Limb (tissue), 2 donors: ENCODE data around the gene IL13.
"Not testable (repeated sequence)": the region's sequence is repeated elsewhere in the genome, so short reads cannot be mapped to it uniquely, and the experiment has no call there.

Experiments
- DNase-seq, 2 donors: peaks; one replicate each; pipeline ENCODE4 v3.0.0-alpha.2; 2016; ENCODE audit errors: extremely low spot score in 2 of 2

The IL13 gene

DNA sequence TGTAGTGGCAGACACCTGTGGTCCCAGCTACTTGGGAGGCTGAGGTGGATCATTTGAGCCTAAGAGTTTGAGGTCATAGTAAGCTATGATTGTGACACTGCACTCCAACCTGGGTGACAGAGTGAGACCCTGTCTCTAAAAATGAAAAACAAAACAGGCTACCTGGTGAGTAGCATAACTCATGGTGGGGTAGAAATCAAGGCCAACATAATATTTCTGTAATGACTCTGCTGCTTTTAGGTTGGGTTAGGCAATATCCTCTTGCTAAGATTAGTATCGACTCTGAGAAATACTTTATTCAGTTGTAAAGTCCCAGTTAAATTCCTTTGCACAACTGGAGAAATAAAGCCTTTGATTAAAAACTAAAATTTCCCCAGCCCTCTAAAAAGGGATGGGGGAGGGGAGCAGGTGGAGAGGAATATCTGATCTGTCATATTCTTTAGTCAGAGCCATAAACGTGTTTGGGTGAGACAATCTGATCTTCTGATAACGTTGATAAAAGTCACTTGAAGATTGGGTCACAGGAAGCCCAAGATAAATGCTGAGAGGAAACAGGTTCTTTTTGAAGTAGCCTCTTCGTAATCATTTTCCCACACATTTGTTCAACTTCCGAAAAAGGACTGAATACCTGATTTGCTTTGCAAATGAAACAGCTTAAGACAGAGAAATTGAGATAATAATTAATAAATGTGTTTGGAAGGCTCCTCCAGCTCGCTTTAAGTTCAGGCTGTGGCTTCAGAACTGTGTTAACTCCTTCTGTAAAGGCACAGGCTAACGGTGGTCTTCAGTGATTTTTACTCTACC, 30.8 kb downstream of the IL13 start:
- no peak for DNase-seq

DNA sequence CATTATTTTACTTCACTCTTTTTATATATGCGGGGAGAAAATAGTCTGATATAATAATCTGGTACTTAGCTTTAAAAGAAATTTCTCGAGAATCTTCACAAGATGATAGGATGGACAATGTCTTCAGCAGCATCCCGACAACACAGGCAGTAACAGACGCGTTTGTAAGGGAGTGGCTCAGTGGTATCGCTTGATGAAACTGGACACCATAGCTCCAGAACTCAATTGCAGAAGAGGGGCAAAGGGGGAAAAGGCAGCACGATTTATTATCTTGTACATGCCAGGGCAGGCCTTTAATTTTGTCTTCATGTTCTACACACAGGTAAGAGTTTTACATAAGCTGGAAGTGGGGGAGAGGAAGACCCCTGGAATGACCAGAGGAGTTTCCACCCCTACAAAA, 31.5 kb downstream of the IL13 start:
- DNase-seq = no peak

DNA sequence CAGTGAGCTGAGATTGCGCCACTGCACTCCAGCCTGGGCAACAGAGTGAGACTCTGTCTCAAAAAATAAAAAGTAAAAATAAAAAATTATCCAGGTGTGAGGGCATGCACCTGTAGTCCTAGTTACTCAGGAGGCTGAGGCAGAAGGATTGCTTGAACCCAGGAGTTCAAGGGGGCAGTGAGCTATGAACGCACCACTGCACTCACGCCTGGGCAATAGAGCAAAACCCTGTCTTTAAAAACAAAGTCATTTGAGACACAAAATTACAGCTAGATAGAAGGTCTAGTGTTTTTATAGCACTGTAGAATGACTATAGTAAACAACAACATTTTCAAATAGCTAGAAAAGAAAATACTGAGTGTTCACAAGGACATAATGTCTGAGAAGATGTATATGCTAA, 32.2 kb downstream of the IL13 start:
- no peak for DNase-seq

DNA sequence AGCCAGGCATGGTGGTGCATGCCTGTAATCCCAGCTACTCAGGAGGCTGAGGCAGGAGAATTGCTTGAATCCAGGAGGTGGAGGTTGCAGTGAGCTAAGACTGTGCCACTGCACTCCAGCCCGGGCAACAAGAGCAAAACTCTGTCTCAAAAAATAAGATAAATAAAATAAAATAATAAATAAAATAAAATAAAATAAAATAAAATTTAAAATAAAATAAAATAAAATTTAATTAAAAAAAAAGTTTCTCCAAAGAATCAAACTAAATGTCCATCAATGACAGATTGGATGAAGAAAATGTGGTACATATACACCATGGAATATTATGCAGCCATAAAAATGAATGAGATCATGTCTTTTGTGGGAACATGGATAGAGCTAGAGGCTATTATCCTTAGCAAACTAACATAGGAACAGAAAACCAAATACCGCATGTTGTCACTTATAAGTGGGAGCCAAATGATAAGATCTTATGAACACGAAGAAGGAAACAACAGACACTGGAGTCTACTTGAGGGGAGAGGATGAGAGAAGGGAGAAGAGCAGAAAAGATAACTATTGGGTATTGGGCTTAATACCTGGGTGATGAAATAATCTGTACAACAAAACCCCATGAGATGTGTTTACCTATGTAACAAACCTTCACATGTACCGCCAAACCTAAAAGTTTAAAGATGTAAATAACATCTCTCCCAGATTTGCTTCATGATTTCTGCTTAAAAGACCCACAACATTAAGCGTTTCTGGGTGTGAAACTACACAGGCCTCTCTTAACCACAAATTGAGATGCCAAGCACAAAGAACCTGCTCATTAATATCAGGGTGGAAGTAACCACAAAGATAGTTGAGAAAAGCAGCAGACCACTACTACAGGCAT, 34.0 kb downstream of the IL13 start:
- DNase-seq = not testable (repeated sequence)

DNA sequence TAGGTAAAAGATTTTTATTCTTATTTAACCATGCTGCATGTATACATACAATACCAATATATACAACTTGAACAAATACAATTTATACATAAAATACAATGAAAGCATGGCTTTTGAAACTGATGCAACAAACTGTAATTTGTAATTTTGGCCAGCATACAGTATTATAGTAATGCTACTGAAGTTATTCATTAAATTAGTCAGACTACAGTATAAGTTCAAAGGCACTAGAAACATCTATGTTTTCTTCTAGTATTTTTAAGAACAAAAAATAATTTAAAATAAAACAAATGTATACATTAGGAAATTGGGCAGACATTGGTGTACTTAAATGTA, 34.6 kb downstream of the IL13 start:
- DNase-seq = no peak

DNA sequence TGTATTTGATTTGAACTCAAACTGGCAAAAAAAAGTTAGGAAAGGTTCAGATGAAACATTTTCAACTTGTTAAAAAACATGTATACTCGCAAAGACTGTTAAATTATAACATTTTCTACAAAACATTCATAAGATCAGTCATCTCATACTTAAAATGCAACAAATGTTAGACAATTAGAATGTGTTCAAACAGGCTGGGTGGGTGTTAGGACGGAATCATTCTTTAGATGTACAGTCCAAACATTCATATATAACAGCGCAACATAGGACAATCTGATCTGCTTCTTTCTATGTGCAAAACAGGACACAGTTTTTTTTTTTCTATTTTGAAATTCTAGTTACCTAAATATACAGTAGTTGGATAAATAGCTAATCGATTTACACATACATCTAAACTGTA, 38.0 kb downstream of the IL13 start:
- DNase-seq = no peak

DNA sequence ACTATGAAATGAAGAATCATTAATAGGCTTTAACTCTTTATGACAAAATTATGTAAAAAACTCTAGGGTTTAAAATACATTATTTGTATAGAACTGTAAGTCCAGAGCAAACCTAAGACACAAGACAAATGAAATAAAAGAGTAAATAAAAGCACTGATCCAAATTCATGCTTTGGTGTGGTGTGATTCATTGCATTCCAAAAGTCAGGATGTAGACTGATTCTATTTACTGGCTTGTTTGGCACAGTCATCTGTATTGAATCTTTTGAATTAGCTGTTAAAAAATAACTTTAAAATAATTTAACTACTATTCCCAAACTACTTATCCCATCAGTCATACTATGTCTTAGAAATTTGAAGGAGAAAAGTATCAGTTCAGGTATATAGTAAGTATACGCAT, 46.9 kb downstream of the IL13 start:
- DNase-seq = no peak

DNA sequence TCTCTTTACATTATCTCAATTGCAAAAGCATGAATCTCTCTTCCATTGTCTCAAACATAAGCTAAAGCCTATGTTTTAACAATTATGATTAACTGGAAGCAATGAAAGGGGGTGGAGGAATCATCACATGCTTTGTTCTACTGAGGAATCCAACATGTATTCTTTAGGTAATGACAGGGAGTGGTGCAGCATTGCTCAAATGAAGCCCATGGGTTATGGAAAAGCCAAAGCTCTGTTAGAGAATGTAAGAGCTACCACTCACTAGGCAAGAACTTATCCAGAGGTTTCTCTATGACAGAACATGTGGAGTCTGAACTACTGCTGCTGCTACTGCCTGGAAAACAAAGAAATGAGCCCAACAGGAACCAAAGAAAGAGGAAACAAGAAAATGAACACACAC, 50.7 kb downstream of the IL13 start:
- DNase-seq = no peak
